Stimulated activated CD4-positive, alpha-beta T cell treated with anti-CD3 and anti-CD28 coated beads, Interleukin-15, amount 100 ng/mL, for 1 hour (primary cell): ENCODE results near the gene NXPH1.

ENCODE experiments used
- DNase-seq, 2 donors: peaks; one replicate each; pipeline ENCODE4 v3.0.0-alpha.2; 2020; ENCODE audit warnings: low read depth in 1 of 2, low spot score in 1 of 2

Gene NXPH1

GRCh38 chr7:8590225-8590624, 156.8 kb downstream of the NXPH1 start:
- no peak for DNase-seq

- no peak for DNase-seq
Observed at GRCh38 chr7:8590791-8591190, 157.4 kb downstream of the NXPH1 start.

GRCh38 chr7:8591289-8591688, 157.9 kb downstream of the NXPH1 start:
- no peak for DNase-seq

- no peak for DNase-seq
Observed at GRCh38 chr7:8592167-8592566, 158.8 kb downstream of the NXPH1 start.

GRCh38 chr7:8594115-8594514, 160.7 kb downstream of the NXPH1 start:
- no peak for DNase-seq

- no peak for DNase-seq
Observed at GRCh38 chr7:8597565-8597964, 164.2 kb downstream of the NXPH1 start.

- no peak for DNase-seq
Observed at GRCh38 chr7:8601121-8601520, 167.7 kb downstream of the NXPH1 start.

- DNase-seq: no peak
Observed at GRCh38 chr7:8605221-8605620, 171.8 kb downstream of the NXPH1 start.

GRCh38 chr7:8612584-8612983, 179.2 kb downstream of the NXPH1 start:
- no peak for DNase-seq

- no peak for DNase-seq
Observed at GRCh38 chr7:8613191-8613590, 179.8 kb downstream of the NXPH1 start.

GRCh38 chr7:8615019-8615418, 181.6 kb downstream of the NXPH1 start:
- no peak for DNase-seq

- DNase-seq: no peak
Observed at GRCh38 chr7:8618441-8619070, 185.1 kb downstream of the NXPH1 start.

GRCh38 chr7:8620169-8620568, 186.8 kb downstream of the NXPH1 start:
- no peak for DNase-seq

GRCh38 chr7:8625612-8626011, 192.2 kb downstream of the NXPH1 start:
- no peak for DNase-seq

GRCh38 chr7:8627325-8627724, 193.9 kb downstream of the NXPH1 start:
- no peak for DNase-seq

GRCh38 chr7:8628656-8629055, 195.2 kb downstream of the NXPH1 start:
- no peak for DNase-seq

GRCh38 chr7:8629504-8629903, 196.1 kb downstream of the NXPH1 start:
- no peak for DNase-seq

GRCh38 chr7:8637322-8637721, 203.9 kb downstream of the NXPH1 start:
- DNase-seq: no peak

- no peak for DNase-seq
Observed at GRCh38 chr7:8638076-8638475, 204.7 kb downstream of the NXPH1 start.

GRCh38 chr7:8639668-8640067, 206.3 kb downstream of the NXPH1 start:
- DNase-seq: no peak

GRCh38 chr7:8640671-8641070, 207.3 kb downstream of the NXPH1 start:
- DNase-seq: no peak

- no peak for DNase-seq
Observed at GRCh38 chr7:8668627-8669500, 235.5 kb downstream of the NXPH1 start.

- no peak for DNase-seq
Observed at GRCh38 chr7:8669501-8669851, 236.1 kb downstream of the NXPH1 start.
